GM15510 (cell line): ENCODE data around the gene PLIN5.

Experiments
- POLR2A ChIP-seq: IDR thresholded peaks from 3 replicates; pipeline ENCODE4 v1.6.1; 2011; ENCODE audit warnings: borderline replicate concordance; ENCODE audit not compliant: insufficient read length; ENCODE audit errors: extremely low read depth

The PLIN5 gene

GRCh38 chr19:4576016-4576933, 41.3 kb upstream of the PLIN5 start:
- no peak for TF ChIP-seq POLR2A

GRCh38 chr19:4575267-4576015, 40.4 kb upstream of the PLIN5 start:
- no peak for TF ChIP-seq POLR2A

- no peak for TF ChIP-seq POLR2A
Measured at GRCh38 chr19:4573682-4574081, 38.7 kb upstream of the PLIN5 start.

GRCh38 chr19:4571305-4571917, 36.4 kb upstream of the PLIN5 start:
- no peak for TF ChIP-seq POLR2A

GRCh38 chr19:4570916-4571304, 35.9 kb upstream of the PLIN5 start:
- TF ChIP-seq POLR2A, result no peak

GRCh38 chr19:4570402-4570801, 35.4 kb upstream of the PLIN5 start:
- TF ChIP-seq POLR2A, result no peak

GRCh38 chr19:4568886-4569285, 33.9 kb upstream of the PLIN5 start:
- TF ChIP-seq POLR2A, result no peak

GRCh38 chr19:4567584-4568071, 32.6 kb upstream of the PLIN5 start:
- TF ChIP-seq POLR2A, result no peak

GRCh38 chr19:4566402-4567051, 31.5 kb upstream of the PLIN5 start:
- no peak for TF ChIP-seq POLR2A

GRCh38 chr19:4559569-4559968, 24.5 kb upstream of the PLIN5 start, which contains the start of gene SEMA6B:
Gene SEMA6B (minus strand): TSS chr19:4559684. CDS start chr19:4558457, 1,227 bp downstream.
- no peak for TF ChIP-seq POLR2A

GRCh38 chr19:4557971-4558941, 23.2 kb upstream of the PLIN5 start:
- TF ChIP-seq POLR2A, result no peak

GRCh38 chr19:4557144-4557970, 22.3 kb upstream of the PLIN5 start:
- TF ChIP-seq POLR2A, result no peak
